GM12873 (cell line): ENCODE measurements around the gene MRPL17.

Experiments
- TF ChIP-seq, protein P1 (sequence below): IDR thresholded peaks from 2 replicates; pipeline ENCODE4 v1.5.1; 2012; ENCODE audit warnings: low read depth, mild to moderate bottlenecking, moderate library complexity, low read length, control low read depth; ENCODE audit not compliant: insufficient read depth; ENCODE audit errors: missing control alignments

MRPL17 gene

DNA sequence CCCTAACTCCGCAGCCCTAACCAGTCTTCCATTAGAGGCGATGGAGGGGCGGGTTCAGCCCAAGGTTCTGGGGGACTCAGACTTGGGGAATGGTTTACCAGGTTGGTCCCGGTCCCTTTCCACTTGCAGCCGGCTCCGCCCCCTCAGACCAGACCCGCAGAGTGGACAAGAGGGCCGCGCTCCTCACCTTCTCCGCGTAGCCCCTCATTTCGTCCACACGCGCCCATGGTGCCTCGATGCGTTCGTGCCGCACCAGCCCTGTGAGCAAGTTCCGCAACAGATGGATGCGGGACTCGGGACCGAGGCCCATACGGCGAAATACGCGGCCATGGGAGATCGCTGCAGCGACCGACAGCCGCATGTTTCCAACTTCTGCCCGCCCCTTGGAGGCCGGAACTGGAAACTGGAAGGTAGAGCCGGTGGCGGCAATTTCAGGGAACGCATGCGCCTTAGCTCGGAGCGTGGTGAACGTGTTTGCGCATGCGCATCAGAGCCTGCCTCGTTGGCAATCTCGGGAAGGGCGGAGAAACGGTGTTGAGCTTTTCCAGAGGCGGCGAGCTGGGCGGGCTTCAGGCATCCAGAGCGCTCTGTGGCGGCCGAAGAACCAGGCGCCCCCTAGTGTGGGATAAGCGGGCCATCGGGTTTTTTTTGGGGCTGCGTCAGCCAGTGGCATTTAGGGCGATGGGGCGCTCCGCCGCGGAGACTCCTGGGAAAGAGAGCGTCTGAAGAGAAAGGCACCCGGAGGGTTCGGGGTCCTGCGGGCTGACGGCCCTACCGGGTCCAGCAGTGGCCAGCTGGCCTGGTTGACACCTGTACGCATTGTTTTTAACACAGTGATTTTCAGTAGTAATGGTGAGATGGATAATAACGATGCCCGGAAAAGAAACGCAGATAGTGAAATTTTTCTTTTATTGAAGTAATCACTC lies at the start of gene MRPL17:
Gene MRPL17 (minus strand): TSS at position 405 of the 926 bp plus-strand sequence. CDS start 44 bp downstream, at position 361.
- TF ChIP-seq, protein P1, sequence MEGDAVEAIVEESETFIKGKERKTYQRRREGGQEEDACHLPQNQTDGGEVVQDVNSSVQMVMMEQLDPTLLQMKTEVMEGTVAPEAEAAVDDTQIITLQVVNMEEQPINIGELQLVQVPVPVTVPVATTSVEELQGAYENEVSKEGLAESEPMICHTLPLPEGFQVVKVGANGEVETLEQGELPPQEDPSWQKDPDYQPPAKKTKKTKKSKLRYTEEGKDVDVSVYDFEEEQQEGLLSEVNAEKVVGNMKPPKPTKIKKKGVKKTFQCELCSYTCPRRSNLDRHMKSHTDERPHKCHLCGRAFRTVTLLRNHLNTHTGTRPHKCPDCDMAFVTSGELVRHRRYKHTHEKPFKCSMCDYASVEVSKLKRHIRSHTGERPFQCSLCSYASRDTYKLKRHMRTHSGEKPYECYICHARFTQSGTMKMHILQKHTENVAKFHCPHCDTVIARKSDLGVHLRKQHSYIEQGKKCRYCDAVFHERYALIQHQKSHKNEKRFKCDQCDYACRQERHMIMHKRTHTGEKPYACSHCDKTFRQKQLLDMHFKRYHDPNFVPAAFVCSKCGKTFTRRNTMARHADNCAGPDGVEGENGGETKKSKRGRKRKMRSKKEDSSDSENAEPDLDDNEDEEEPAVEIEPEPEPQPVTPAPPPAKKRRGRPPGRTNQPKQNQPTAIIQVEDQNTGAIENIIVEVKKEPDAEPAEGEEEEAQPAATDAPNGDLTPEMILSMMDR: peak; percentile 82

DNA sequence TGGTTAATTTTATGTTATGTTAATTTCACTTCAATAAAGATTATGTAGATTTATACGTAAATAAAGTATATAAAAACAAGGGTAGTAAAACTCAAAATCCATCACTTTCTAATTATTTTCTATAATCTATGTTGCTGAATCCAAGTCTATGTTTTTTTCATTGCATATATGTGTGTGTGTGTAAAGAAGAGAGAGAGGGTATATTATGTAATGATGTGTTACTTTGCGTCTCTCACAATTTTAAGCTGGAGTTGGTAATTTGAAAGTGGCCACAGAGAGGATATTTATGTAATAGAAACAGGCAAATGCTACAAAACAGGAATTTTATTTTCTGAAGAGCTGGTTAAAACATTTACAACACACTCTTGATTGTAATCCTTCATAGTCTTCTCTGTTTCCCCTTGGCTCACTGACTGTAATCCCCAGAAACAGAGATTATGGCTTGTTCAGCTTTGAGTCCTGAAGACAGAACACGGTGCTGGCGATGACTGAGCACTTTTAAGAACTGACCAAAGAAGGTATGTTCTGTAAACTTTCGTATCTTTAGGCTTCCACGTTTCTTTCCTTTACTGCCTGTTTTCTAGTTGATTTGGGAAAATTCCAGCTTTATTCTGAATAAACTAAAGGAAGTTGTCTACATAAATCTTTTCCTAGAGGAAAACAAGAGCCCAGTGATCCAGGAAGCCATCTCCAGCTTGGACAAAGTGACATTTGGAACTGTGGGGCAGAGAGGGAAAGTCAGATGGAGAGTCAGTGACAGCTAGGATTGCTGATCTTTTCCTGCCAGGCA lies 45.0 kb upstream of the MRPL17 start:
- TF ChIP-seq, protein P1: no peak

DNA sequence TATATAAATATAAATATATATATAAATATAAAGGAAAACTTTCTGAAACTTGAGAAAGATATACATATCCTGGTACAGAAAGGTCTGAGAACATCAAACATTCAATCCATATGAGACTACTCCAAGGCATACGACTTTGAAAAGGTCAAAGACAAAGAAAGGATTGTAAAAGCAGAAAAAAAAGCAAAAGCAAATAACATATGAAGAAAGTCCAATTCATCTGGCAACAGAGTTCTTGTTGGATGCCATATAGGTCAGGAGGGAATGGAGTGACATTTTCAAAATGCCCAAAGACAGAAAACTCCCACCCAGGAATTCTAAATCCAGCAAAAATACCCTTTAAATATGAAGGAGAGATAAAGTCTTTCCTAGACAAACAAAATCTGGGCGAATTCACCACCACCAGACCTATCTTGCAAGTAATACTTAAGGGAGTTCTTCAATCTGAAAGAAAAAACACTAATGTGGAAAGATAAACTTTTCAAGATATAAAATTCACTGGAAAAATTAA lies 42.3 kb upstream of the MRPL17 start:
- TF ChIP-seq, protein P1: no peak

DNA sequence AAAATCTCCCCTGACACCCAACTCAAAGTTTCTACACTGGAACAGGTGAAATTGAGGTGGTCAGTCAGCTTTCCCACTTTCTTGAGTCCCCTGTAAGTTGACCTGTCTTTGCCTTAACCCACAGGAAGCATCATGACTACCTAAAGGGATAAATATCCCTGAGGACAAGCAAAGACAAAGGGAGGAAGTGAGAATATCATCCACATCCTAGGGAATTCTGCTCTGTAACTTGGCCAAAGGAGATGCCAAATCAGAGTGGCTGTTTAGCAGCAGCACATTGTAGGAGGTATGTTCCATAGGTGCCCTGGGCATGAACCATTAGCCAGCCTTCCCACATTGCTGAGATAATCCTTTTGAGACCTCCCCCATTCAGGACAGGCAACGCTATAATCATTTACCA lies 40.9 kb upstream of the MRPL17 start:
- TF ChIP-seq, protein P1: no peak

DNA sequence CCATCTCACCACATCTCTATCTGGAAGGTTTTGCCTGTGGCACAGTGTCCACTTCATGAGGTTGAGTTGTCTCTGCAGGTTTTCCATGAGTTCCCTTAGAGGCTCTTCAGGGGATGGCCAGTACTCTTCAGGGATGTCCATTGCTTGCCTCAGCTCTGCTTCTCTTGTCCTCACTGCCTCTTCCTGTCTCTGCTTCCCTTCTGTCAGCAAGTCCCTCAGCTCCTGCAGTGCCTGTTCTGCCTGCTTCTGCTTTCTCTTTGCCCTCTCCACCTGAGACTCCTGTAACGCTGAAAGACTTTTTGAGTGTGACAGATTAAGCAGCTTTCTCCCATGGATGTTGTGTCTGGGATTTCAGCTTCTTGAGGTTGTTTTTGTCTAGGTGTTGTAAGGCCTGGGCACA lies 38.2 kb upstream of the MRPL17 start:
- TF ChIP-seq, protein P1: no peak

DNA sequence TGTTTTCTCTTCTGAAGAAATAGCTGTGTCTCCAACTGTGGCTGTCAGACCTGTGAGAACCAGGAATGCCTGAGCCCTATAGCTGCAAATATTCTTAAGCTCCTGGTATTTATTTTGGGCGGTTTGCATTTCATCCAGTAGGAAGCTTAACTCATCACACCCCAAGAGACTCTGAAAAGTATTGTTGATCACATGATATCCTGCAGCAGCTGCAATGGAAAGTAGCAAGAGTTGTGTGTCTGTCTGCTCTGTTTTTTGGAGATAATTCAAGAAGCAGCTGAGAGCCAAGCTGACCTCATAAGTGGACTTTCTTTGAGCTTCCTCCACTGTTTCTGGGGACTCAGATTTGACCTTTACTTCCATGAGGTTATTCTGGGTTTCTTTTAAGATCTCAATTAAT lies 36.4 kb upstream of the MRPL17 start:
- TF ChIP-seq, protein P1: no peak

DNA sequence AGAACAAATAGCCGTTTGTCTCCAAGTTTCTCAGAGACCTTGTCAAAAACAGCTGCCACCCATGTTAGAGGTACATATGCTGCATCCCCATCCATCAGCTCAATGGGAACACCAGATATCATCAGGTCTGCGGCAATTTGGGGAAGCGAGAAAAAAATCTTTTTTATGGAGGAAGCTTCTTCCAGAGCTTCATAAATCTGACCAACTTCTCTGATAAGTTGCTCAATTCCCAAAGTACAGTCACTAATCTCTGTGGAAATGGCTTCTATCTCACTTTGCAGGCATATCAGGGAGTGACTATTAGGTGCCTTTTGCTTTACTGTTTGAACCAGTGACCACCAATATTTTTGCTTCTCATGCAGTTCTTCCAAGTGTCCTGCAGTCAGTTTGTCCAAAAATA lies 34.3 kb upstream of the MRPL17 start:
- TF ChIP-seq, protein P1: no peak
